ENCODE measurements around the gene S100A16.

S100A16 gene

DNA sequence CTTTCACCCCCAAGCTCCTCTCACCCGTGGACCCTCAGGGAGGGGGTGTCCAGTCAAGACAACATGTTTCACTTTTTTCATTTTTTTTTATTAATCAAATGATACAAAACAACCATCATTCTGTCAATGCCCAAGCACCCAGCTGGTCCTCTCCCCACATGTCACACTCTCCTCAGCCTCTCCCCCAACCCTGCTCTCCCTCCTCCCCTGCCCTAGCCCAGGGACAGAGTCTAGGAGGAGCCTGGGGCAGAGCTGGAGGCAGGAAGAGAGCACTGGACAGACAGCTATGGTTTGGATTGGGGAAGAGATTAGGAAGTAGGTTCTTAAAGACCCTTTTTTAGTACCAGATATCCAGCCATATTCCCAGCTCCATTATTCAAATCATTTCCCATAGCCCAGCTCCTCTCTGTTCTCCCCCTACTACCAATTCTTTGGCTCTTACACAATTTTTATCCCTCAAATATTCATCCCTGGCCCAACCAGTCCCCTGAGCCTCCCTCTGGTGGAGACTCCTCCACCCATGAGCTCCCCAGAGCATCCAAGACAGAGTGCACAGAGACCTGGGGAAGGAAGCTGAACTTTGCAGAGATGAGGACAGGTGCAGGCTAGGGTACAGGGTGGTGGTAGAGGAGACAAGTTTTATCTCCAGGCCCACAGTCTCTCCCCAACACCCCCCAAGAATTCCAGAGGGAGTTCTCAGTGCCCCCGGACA, 1.4 kb upstream of the S100A16 start:
- TF ChIP-seq, protein P1, sequence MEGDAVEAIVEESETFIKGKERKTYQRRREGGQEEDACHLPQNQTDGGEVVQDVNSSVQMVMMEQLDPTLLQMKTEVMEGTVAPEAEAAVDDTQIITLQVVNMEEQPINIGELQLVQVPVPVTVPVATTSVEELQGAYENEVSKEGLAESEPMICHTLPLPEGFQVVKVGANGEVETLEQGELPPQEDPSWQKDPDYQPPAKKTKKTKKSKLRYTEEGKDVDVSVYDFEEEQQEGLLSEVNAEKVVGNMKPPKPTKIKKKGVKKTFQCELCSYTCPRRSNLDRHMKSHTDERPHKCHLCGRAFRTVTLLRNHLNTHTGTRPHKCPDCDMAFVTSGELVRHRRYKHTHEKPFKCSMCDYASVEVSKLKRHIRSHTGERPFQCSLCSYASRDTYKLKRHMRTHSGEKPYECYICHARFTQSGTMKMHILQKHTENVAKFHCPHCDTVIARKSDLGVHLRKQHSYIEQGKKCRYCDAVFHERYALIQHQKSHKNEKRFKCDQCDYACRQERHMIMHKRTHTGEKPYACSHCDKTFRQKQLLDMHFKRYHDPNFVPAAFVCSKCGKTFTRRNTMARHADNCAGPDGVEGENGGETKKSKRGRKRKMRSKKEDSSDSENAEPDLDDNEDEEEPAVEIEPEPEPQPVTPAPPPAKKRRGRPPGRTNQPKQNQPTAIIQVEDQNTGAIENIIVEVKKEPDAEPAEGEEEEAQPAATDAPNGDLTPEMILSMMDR (IDR thresholded peaks at IDR 0.05; ENCODE audit: extremely low read depth, missing control alignments): no peak
- no peak for DNase-seq (ENCODE audit: low spot score)

DNA sequence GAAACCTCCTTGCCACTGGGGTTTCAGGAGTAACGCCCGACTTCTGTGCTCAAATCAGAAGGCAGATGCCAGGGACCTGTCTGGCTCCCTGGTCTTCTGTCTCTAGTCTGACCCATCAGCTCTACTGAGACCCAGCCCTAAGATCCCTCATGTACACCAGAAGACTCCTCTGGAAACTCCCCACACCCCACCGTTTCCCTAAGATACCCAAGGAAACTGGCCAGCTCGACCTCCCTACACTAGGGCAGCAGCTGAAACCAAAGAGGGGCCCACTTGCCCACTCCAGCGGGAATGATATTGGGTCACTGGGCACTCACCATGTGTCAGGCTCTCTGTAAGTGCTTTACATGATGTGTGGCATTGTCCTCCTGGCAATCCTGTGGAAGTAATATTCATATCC, 469 bp upstream of the S100A16 start:
- TF ChIP-seq, protein P1 (IDR thresholded peaks at IDR 0.05; ENCODE audit: extremely low read depth, missing control alignments): no peak
- DNase-seq (ENCODE audit: low spot score): no peak

DNA sequence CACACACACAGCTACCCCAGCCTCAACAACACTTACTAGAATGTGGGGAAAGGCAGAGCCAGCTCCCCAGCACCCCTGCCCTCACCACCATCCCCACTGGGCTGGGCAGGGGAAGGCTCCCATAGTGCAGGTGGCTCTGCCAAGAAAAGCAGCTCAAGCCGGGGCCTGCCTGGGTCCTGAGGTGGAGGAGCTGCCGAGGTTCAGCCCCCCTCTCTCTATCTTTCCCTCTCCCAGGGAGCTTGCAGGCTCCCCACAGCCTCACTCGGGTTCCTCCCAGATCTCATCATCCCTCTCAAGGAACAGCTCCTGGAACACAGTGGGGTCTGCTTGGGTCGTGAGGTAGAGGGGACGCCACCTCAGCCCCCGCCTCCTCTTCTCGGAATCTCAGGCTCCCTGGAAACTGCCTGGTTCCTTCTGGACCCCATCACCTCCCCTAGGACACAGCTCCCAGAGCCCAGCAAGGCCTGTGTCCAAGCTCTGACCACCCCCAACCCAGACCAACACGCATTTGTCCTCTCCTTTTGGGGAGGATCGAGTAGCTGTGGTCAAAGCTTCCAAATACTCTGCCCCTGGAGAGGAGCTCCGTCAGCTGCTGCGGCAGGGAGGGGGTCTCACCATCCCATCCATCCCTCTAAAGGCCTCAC, 704 bp downstream of the S100A16 start:
- TF ChIP-seq, protein P1 (IDR thresholded peaks at IDR 0.05; ENCODE audit: extremely low read depth, missing control alignments): no peak
- DNase-seq (ENCODE audit: low spot score): no peak

DNA sequence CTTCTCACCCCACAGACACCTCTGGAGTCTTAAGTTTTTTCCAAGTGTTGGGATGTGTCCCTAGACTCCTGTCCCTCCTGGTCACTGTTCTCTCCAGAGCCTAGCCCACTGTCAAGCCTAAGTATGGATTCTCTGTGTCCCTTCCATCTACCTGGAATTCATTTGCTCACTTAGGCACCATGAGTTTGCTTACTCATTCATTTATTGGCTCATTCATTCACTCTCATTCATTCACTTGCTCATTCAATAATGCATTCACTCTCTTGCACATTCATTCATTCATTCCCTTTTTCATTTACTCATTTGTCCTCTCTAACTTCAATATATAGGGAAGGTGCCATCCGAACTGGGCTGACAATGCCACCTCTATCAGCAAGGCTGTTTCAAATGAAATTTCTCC, 1.6 kb downstream of the S100A16 start:
- DNase-seq (ENCODE audit: low spot score): no peak
- TF ChIP-seq, protein P1 (IDR thresholded peaks at IDR 0.05; ENCODE audit: extremely low read depth, missing control alignments): no peak

DNA sequence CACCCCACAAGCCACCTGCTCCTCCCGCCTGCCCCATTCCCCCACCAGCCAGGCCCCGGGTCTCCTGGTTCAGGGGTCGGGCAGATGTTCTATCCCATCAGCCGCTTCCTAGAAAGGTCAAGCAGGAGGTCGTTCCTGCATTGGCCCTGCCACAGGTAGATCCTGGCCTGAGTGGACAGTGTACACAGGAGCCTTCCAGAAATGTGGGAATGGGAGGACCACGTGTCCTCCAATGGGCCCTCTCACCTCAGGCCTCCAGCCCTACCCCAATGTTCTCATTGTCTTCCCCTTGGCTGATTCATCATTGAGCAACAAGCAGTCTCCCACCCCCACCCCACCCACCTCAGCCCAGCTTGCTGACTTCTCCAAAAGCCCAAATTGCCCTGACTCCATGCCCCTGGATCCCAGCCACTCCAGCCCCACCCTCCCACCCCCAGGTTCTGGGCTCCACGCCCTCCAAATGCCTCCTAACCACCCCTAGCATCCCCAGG, 2.1 kb downstream of the S100A16 start:
- TF ChIP-seq, protein P1 (IDR thresholded peaks at IDR 0.05; ENCODE audit: extremely low read depth, missing control alignments): no peak
- no peak for DNase-seq (ENCODE audit: low spot score)

DNA sequence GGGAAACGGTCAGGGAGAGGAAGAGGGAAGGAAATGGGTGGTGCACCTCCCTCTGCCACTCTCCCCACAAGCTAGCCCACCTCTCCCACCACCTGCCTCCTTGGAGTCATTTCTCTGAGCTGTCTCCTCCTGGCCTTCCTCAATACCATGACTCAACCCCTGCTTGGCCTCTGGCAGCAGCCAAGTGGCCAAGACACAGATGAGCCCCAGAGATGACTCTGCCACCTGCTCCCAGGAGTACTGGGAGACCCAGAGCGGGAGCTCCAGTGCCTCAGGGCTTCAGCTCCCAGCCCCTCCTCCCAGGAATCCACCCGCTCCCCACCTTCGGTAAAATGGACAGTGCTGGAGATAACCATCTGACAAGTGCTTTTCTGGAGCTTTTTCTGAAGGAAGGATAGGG, 2.6 kb downstream of the S100A16 start:
- TF ChIP-seq, protein P1 (IDR thresholded peaks at IDR 0.05; ENCODE audit: extremely low read depth, missing control alignments): no peak
- no peak for DNase-seq (ENCODE audit: low spot score)

DNA sequence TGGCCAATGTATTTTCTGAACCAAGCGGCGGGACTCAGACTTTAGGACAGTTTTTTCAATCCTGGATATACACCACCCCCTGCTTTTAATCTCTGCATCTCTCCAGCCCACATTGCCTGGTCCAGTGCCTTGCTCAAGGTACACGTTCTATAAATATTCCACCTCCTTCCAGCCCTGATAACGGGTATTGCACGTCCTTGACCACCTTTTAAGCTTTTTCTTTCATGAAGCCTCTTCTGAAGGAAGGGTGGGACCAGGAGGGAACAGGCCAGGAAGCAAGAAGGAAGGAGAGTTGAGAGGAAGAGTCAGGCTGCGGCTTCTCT, 3.4 kb downstream of the S100A16 start:
- TF ChIP-seq, protein P1 (IDR thresholded peaks at IDR 0.05; ENCODE audit: extremely low read depth, missing control alignments): no peak
- no peak for DNase-seq (ENCODE audit: low spot score)
